ENCODE results near the gene SKP2.
A peak's percentile ranks its signal among the peaks of the same experiment; 100 is the strongest.
"Not testable (repeated sequence)": the region's sequence is repeated elsewhere in the genome, so short reads cannot be mapped to it uniquely, and the experiment has no call there.

The SKP2 gene

DNA sequence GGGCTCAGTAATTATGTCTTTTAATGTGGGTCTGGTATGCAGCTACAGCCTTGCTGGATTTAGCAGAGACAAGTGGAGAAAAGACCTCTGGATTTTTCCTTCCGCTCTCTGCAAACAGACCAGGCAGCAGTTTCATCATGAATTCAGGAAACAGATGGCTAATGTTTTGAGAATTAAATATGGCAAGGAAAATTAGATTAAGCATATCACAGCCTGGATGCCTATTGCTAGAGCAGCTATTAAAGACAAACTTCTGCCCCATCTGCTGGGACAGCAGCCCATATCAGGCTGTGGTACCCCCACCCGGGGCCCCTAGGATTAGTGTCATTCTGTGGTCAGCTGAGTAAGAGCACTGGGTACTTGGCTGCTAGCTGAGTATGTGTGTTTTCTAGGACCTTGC lies 6.2 kb downstream of the SKP2 start:
- peak; percentile 20 for DNase-seq

- DNase-seq = no peak
Measured at GRCh38 chr5:36160617-36161016, 8.7 kb downstream of the SKP2 start.

DNA sequence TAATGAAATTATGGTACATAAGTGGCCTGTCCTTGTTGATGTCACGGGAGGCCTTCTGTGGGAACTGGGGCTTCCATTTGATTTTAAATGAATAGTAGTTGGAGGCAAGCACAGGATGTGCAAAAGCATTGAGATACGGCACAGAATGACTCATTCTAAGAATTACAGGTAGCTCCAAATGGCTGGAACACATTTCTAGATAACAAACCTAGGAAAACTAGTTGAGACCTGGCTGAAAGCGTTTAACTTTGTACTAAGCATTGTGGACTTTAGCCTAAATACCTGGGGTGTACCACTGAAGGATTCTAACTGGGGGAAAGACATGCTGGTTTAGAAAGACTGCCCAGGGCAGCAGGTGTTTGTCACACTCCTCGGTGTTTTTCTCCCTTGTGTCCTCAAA lies 9.4 kb downstream of the SKP2 start:
- no peak for DNase-seq

DNA sequence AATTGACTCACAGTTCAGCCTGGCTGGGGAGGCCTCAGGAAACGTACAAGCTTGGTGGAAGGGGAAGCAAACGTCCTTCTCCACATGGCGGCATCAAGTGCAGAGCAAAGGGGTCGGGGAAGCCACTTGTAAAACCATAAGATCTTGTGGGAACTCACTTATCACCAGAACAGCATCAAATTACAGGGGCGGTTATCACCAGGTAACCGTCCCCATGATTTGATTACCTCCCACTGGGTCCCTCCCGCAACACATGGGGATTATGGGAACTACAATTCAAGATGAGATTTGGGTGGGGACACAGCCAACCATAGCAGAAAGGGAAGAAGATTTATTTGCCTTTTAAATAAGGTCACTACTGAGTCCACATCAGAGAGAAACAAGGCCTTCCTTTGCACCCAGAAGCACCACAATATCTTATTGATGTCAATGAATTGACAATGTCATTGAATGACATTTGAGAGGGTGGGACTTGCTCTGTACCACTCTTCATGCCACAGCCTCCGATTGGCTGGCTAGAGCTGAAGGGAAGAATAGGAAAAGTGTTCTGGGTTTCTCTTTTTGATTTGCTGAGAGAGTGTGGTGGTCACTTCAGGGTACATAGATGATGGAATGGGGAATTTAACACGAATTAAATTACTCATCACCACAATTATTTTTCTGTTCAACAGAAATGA lies 11.0 kb downstream of the SKP2 start:
- no peak for DNase-seq

GRCh38 chr5:36164461-36164860 lies 12.6 kb downstream of the SKP2 start:
- DNase-seq = no peak

GRCh38 chr5:36168737-36169136 lies 16.8 kb downstream of the SKP2 start:
- peak; percentile 26 for DNase-seq

- DNase-seq = no peak
Measured at GRCh38 chr5:36170832-36171424, 19.0 kb downstream of the SKP2 start.

DNA sequence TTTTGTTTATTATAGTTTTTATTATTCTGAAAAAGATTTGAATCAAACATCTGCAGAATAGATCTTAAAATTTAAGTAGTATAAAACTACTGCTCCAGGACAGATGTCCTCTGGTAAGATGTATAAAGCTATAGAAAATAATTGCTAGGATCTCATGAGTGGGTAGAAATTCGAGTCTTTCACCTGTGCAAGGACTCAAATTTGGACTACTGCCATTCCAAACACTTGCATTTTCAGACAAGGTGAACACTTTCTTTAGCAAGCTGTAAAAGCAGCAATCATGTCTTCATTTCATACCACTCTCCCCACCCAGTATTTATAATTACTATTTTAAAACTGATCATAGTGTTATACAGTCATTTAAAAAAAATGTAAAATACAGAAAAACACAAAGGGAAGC lies 20.7 kb downstream of the SKP2 start:
- no peak for DNase-seq

GRCh38 chr5:36173426-36173825 lies 21.5 kb downstream of the SKP2 start:
- DNase-seq = no peak

DNA sequence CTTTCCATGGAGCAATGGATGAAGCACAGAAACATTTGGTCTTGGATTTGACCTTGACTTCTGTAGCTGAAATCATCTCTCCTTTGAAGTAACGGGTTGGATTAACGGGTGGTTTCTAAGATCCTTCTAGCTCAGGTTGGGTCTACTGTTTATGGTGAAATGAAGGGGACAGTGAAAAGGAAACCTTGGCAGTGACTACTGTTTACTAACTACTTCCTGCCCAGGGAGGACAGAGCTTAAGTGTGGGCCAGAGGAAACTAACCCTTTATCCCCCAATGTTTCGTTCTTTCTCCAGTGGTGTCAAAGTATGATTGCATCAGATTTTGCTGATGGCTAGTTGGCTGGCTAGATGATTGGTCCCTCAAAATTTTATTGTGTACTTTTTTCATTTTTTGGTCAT lies 22.2 kb downstream of the SKP2 start:
- DNase-seq = no peak

DNA sequence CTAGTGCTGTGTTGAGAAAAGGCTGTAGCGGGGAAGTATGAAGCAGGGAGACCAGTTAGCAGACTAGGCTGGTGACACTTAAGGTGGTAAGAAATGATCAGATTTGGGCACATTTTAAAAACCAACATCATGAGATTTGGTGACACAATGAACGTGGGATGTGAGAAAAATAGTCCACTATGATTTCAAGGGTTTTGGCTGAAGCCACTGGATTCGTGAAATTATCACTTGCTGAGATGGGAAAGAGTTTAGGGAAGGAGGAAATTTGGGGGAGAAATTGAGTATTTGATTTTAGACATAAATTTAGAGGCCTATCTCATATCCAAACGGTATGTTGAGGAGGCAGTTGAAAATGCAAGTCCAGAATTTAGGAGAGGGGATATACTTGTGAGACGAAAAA lies 23.1 kb downstream of the SKP2 start:
- DNase-seq = no peak

DNA sequence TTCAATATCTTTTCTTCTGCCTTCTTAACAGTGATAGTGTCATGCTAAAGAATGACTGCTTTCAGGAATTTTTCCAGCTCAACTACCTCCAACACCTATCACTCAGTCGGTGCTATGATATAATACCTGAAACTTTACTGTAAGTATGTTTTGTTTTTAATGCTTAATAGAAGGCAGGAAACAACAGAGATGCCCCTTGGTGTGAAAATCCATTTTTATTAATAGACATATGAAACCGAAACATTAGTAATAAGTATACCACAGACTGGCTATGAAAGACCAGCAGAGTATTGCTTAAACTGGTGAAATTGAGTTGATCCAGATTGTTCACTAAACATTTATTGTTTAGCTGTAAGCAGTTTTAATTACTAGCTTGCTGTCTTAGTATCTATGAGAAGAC lies 25.2 kb downstream of the SKP2 start:
- DNase-seq = no peak

- peak; percentile 63 for DNase-seq
Measured at GRCh38 chr5:36177715-36178523, 26.0 kb downstream of the SKP2 start.

DNA sequence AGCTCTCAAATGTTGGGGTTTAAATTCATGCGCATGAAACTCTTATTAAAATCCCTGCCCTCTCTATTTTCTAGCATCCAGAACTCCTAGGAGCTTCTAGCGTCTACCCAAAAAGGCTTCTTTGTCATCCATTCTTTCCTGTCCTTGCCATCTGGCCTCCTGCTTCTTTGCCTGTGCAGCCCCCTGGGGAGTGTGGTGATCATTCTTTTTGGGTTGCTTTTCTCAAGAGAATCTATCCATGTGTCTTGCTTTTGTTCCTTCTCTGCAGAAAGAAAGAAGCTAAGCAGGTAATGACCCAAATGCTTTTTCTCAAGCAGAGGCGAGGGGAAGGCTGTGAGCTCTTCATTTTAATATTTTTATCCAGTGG lies 26.6 kb downstream of the SKP2 start:
- no peak for DNase-seq

- no peak for DNase-seq
Measured at GRCh38 chr5:36179950-36180349, 28.0 kb downstream of the SKP2 start.

DNA sequence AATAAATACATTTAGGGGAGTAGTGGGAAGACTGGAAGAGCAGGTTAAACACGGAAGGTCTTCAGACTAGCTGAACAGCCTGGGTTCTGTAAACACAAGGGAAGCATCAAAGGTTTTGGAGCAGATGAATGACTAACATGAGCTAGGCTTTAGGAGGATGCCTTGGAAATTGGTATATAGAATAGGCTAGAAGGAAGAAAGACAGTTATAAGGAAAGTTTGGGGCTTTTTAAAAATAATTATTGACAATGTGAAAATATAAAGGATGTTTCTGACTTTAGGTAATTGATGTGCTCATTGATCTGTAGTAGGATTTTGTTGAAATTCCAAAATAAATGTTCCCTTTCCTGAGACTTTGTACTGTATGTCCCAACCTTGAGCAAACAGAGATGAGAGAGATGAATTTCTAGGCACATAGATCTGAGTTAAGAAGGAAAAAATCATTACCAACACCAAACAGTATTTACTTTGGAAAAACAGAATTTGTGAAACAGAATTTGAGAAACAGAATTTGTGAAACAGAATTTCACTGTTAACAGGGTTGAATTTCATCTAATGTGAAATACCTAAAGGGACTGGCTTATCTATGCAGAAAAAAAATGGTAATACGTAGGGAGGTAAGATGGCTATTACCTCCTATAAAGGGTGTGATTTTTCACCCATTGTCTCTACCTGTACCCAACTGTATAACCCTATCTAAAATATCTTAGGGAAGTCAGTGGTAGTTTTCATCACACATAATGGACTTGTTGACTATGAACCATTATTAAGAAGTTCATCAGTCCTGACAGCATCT lies 28.8 kb downstream of the SKP2 start:
- DNase-seq = no peak

DNA sequence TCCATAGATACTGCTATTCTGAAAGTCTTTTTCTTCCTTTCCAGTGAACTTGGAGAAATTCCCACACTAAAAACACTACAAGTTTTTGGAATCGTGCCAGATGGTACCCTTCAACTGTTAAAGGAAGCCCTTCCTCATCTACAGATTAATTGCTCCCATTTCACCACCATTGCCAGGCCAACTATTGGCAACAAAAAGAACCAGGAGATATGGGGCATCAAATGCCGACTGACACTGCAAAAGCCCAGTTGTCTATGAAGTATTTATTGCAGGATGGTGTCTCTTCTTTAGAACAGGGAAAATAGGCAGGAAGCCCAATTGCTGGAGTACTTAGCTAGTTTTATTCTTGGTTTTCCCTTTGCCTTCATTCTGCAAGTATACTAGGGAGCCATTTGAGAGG lies 29.9 kb downstream of the SKP2 start:
- DNase-seq = no peak

DNA sequence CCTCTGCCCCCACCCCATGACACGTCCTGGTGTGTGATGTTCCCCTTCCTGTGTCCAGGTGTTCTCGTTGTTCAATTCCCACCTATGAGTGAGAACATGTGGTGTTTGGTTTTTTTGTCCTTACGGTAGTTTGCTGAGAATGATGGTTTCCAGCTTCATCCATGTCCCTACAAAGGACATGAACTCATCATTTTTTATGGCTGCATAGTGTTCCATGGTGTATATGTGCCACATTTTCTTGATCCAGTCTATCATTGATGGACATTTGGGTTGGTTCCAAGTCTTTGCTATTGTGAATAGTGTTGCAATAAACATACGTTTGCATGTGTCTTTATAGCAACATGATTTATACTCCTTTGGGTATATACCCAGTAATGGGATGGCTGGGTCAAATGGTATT lies 32.5 kb downstream of the SKP2 start:
- DNase-seq = not testable (repeated sequence)

DNA sequence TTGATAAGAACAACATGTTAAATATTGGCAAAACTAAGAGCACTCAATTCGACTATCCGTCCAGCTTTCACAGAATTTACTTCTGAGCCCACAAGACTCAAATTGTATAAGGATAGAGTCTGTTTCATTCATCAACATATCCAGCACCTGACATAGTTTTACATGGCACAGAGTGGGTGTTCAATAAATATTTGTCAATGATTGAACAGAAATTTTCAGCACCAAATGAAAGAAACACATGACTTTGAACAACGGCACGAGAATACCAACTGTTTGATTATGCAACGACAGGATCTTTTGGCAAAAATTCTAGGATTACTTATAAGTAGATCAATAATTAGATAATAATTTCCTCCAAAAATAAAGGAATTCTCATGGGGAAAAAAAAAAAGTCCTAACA lies 41.8 kb downstream of the SKP2 start:
- no peak for DNase-seq

GRCh38 chr5:36198281-36198680 lies 46.4 kb downstream of the SKP2 start:
- no peak for DNase-seq

DNA sequence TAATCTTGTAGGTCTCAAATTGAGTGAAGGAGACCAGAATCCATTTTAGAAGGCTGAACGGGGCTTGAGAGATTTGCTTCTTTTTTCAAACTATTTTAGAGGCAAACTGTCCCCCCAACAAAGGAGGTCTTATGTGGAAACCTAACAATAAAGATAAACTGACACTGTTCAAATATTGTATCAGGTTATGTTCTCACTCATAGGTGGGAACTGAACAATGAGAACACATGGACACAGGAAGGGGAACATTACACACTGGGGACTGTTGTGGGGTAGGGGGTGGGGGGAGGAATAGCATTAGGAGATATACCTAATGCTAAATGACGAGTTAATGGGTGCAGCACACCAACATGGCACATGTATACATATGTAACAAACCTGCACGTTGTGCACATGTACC lies 46.9 kb downstream of the SKP2 start:
- DNase-seq = not testable (repeated sequence)

DNA sequence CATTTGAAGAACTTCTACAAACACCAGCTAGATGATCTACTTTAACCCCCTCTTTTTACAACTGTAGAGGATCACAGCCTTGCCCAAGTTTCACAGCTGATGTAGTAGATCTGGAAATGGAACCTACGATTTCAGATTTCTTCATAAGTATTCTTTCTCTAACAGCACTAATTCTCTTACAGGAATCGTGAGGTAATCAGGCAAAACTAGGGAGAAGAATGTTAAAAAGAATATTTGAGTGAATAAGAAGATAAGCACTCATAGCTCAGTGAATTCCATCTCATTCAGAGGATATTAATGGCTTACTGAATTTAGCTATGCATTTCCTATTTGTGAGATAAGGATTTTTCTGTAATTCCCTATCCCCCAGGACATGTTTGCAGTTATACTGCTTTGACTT lies 47.7 kb downstream of the SKP2 start:
- DNase-seq = no peak

DNA sequence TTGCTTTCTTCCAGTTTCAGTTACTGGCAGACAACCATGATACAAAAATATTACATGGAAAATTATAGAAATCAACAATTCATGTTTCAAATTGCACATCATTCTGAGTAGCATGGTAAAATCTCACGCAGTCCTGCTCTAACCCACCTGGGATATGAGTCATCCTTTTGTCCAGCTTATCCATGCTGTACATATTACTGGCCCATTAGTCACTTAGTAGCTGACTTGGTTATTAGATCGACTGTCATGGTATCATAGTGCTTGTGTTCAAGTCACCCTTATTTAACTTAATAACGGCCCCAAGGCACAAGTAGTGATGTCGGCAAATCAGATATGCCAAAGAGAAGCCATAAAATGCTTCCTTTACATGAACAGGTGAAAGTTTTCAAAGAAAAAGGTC lies 48.6 kb downstream of the SKP2 start:
- no peak for DNase-seq

Measured in hematopoietic multipotent progenitor cell treated with erythropoietin and hydrocortisone succinate and interleukin-3 and kit ligand, for 6 days (in vitro differentiated cells).